GM12878 (cell line): ENCODE measurements around the gene SPATA25. TPM values are rescaled to one million over a fixed set of nuclear protein-coding genes. Genes with fewer than 3 reads are reported as not detected.

ENCODE experiments used
- ATAC-seq: fragments of 200-7000 bp; cut with Tn5 transposase; 3 replicates; pipeline ENCODE4 v1.9.1; 2020; ENCODE audit warnings: mild to moderate bottlenecking, moderate library complexity
- BruUV-seq: library from RNA; stranded (reverse); fragments of 400-500 nt; replicated peaks from 2 replicates; lab custom pipeline; 2021; lab: Mats Ljungman, UMichigan
- CTCF ChIA-PET: fragments of 300-600 bp; sonication (Branson Sonifier 250); formaldehyde crosslinking; extraction: SDS; loops from one replicate; lab custom pipeline; 2021; ENCODE audit warnings: inconsistent platforms; lab: Yijun Ruan, JAX
- POLR2A ChIA-PET: fragments of 350-600 bp; formaldehyde crosslinking; extraction: SDS; loops from one replicate; lab custom pipeline; 2021; ENCODE audit warnings: inconsistent platforms; lab: Charles Lee
- RAD21 ChIA-PET: fragments of 300-600 bp; sonication (Branson Sonifier 250); formaldehyde crosslinking; loops from one replicate; lab custom pipeline; 2023; ENCODE audit warnings: antibody characterized with exemption; ENCODE audit not compliant: unreplicated experiment; lab: Charles Lee
- SMC1A ChIA-PET: fragments of 300-600 bp; sonication (Branson Sonifier 250); formaldehyde crosslinking; loops from one replicate; lab custom pipeline; 2023; ENCODE audit not compliant: unreplicated experiment, uncharacterized antibody; lab: Charles Lee
- DNase-seq: peaks from one replicate; pipeline ENCODE4 v3.0.0-alpha.2; 2011; ENCODE audit warnings: low read depth, low spot score
- FAIRE-seq: peaks from 3 replicates; lab custom pipeline; 2011; peaks lifted over from hg19 to GRCh38; lab: Jason Lieb, UNC
- H2AFZ ChIP-seq: 2 replicates; pipeline ENCODE4 v1.6.0; 2011; ENCODE audit warnings: low read depth, low read length, control low read depth; ENCODE audit not compliant: control insufficient read depth
- H3K27ac ChIP-seq: 2 replicates; pipeline ENCODE4 v1.5.1; 2011; ENCODE audit warnings: control low read depth; ENCODE audit not compliant: control insufficient read depth, insufficient read depth
- H3K27me3 ChIP-seq, 2 experiments: replicated peaks in 1 of 2; 2 replicates each; pipeline versions ENCODE4 v1.6.0 to v1.6.1; 2011; ENCODE audit warnings: low read length in 1 of 2; ENCODE audit not compliant: control insufficient read depth in 2 of 2, insufficient read depth in 2 of 2
- H3K36me3 ChIP-seq, 2 experiments: 2 replicates each; pipeline ENCODE4 v1.5.1; 2011; ENCODE audit warnings: low read length in 1 of 2; ENCODE audit not compliant: control insufficient read depth in 2 of 2, insufficient read depth in 2 of 2
- H3K4me1 ChIP-seq: 2 replicates; pipeline ENCODE4 v1.6.1; 2011; ENCODE audit warnings: mild to moderate bottlenecking, low read length, moderate library complexity, mixed read lengths; ENCODE audit not compliant: control insufficient read depth, insufficient read depth
- H3K4me2 ChIP-seq: 2 replicates; pipeline ENCODE4 v1.6.0; 2011; ENCODE audit warnings: control low read depth; ENCODE audit not compliant: control insufficient read depth, insufficient read depth
- H3K4me3 ChIP-seq: fragments of 200-600 bp; sonication (generic); 2 replicates; pipeline ENCODE4 v1.5.1; 2016
- H3K79me2 ChIP-seq: 2 replicates; pipeline ENCODE4 v1.6.0; 2011; ENCODE audit warnings: low read length; ENCODE audit not compliant: control insufficient read depth, insufficient read depth
- H3K9ac ChIP-seq: 2 replicates; pipeline ENCODE4 v1.8.0; 2011; ENCODE audit warnings: low read length, control low read depth, mixed read lengths; ENCODE audit not compliant: control insufficient read depth, insufficient read depth
- H3K9me3 ChIP-seq: replicated peaks from 3 replicates; pipeline ENCODE4 v1.5.1; 2011; ENCODE audit warnings: mild to moderate bottlenecking, low read length; ENCODE audit not compliant: control insufficient read depth, insufficient read depth
- H4K20me1 ChIP-seq: 2 replicates; pipeline ENCODE4 v1.6.0; 2011; ENCODE audit not compliant: control insufficient read depth, insufficient read depth
- BCL11A ChIP-seq: IDR thresholded peaks from 2 replicates; pipeline ENCODE4 v1.6.1; 2011; ENCODE audit warnings: low read depth, low read length
- BHLHE40 ChIP-seq, 2 experiments: fragments of 450-650 bp in 1 of 2; IDR thresholded peaks; 2 replicates each; pipeline ENCODE4 v1.6.1; 2011 to 2017; ENCODE audit warnings: low read depth in 2 of 2, borderline replicate concordance in 1 of 2, improper control_type of control experiment in 1 of 2, low read length in 1 of 2, mild to moderate bottlenecking in 1 of 2
- IKZF2 ChIP-seq, 2 experiments: fragments of 450-650 bp; IDR thresholded peaks; 2 replicates each; pipeline ENCODE4 v1.6.1; 2017; ENCODE audit warnings: mild to moderate bottlenecking in 2 of 2, moderate library complexity in 2 of 2
- KDM1A ChIP-seq: fragments of 200-600 bp; sonication (generic); IDR thresholded peaks from 2 replicates; pipeline ENCODE4 v1.6.1; 2016; ENCODE audit warnings: borderline replicate concordance
- MEF2B ChIP-seq: fragments of 450-650 bp; IDR thresholded peaks from 2 replicates; pipeline ENCODE4 v1.6.1; 2018; ENCODE audit warnings: mild to moderate bottlenecking, moderate library complexity; ENCODE audit not compliant: partially characterized antibody, poor library complexity, severe bottlenecking
- NR2C1 ChIP-seq: fragments of 450-650 bp; IDR thresholded peaks from 2 replicates; pipeline ENCODE4 v1.6.1; 2017; ENCODE audit warnings: antibody characterized with exemption, mild to moderate bottlenecking, moderate library complexity
- POLR2A ChIP-seq: IDR thresholded peaks from 2 replicates; pipeline ENCODE4 v1.6.1; 2011; ENCODE audit warnings: low read depth, mild to moderate bottlenecking, low read length
- RUNX3 ChIP-seq: IDR thresholded peaks from 2 replicates; pipeline ENCODE4 v1.6.1; 2012; ENCODE audit warnings: low read length, inconsistent platforms
- SIX5 ChIP-seq: IDR thresholded peaks from 2 replicates; pipeline ENCODE4 v1.6.1; 2011; ENCODE audit warnings: mild to moderate bottlenecking, low read depth, low read length, moderate library complexity; ENCODE audit not compliant: severe bottlenecking
- SMAD5 ChIP-seq: IDR thresholded peaks from 2 replicates; pipeline ENCODE4 v1.6.1; 2016; ENCODE audit warnings: antibody characterized with exemption, low read depth
- SMARCA5 ChIP-seq: fragments of 450-650 bp; IDR thresholded peaks from 2 replicates; pipeline ENCODE4 v1.6.1; 2017; ENCODE audit warnings: mild to moderate bottlenecking
- STAT1 ChIP-seq: fragments of 450-650 bp; conservative IDR thresholded peaks from 2 replicates; pipeline ENCODE4 v1.6.1; 2014; ENCODE audit warnings: antibody characterized with exemption, mild to moderate bottlenecking
- STAT3 ChIP-seq: IDR thresholded peaks from 2 replicates; pipeline ENCODE4 v1.6.1; 2011; ENCODE audit warnings: low read depth, low read length, improper control_type of control experiment
- TARDBP ChIP-seq: IDR thresholded peaks from 2 replicates; pipeline ENCODE4 v1.6.1; 2016; ENCODE audit warnings: borderline replicate concordance
- TBL1XR1 ChIP-seq: IDR thresholded peaks from 2 replicates; pipeline ENCODE4 v1.6.1; 2012; ENCODE audit warnings: low read depth, low read length, improper control_type of control experiment
- TCF3 ChIP-seq: IDR thresholded peaks from 2 replicates; pipeline ENCODE4 v1.6.1; 2012; ENCODE audit warnings: low read depth, mild to moderate bottlenecking, low read length, borderline replicate concordance; ENCODE audit not compliant: insufficient read depth
- ZNF274 ChIP-seq: IDR thresholded peaks from one replicate; pipeline ENCODE4 v1.8.0; 2011; ENCODE audit not compliant: insufficient read length, insufficient read depth
- in situ Hi-C: fragments of 300-500 bp; cut with MboI; formaldehyde crosslinking; loops from 9 replicates; pipeline ENCODE4 v1.14.3; 2018; ENCODE audit warnings: mixed read lengths
- intact Hi-C: fragments of 100-400 bp; cut with micrococcal nuclease; formaldehyde crosslinking; loops from one replicate; pipeline ENCODE4 v1.14.2; 2022; ENCODE audit not compliant: unreplicated experiment
- polyA plus RNA-seq, 11 experiments: library from polyadenylated mRNA; depleted of rRNA in 4 of 11; unstranded in 6 of 11; stranded (reverse) in 5 of 11; fragments of >200 nt; fragmentation: Nextera tagmentation in 4 of 11; fragmentation: Illumina TruSeq in 1 of 11; extraction: Ambion mirVana in 4 of 11; extraction: Trizol in 1 of 11; gene quantifications; 1 replicate in 1 of 11; 2 replicates in 10 of 11; pipeline versions ENCODE4 v1.2.1 to v1.2.3, GENCODE V29; 2011 to 2016; ENCODE audit warnings: inconsistent platforms in 2 of 11, missing spikeins in 2 of 11, low read depth in 1 of 11
- total RNA-seq, 4 experiments: library from RNA; depleted of rRNA in 3 of 4; stranded (reverse); fragments of >200 nt in 3 of 4; fragmentation: Illumina TruSeq in 1 of 4; extraction: Trizol in 1 of 4; gene quantifications; 2 replicates each; pipeline versions ENCODE4 v1.2.1 to v1.2.3, GENCODE V29; 2013 to 2021
- TF ChIP-seq, protein P1 (sequence below): fragments of 450-650 bp; IDR thresholded peaks from 2 replicates; pipeline ENCODE4 v1.6.1; 2017; ENCODE audit warnings: mild to moderate bottlenecking, moderate library complexity
- TF ChIP-seq, protein P2 (sequence below): fragments of 450-650 bp; formaldehyde crosslinking; IDR thresholded peaks from 2 replicates; pipeline ENCODE4 v1.5.0; 2022; ENCODE audit warnings: mild to moderate bottlenecking, missing genetic modification characterization

The SPATA25 gene
- total and polyA plus RNA-seq, 10 of the 15 experiments (the other 5 are each of a cell fraction or from before 2014, with no cell fraction given), result 0.28 to 2.9 (median 1.3) TPM; not detected in 3

DNA sequence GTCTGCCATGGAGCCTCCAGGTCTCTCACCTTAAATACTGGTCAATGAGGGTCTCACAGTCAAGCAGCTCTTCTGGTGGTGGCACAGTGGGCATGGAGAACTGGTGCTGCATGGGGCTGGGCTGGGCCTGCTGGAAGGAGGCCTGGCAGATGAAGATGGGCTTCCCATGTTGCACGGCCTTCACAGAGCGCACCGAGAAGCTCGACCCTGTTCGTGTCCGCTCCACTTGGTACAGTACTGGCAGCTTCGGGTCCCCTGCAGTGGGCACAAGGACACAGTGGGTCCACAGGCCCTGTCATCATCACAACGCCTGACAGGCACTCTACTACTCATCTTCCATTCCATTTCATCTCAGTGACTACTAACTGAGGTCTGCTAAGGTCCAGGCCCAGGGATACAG is 39.0 kb downstream of the SPATA25 start (continued):
- TF ChIP-seq, protein P1, sequence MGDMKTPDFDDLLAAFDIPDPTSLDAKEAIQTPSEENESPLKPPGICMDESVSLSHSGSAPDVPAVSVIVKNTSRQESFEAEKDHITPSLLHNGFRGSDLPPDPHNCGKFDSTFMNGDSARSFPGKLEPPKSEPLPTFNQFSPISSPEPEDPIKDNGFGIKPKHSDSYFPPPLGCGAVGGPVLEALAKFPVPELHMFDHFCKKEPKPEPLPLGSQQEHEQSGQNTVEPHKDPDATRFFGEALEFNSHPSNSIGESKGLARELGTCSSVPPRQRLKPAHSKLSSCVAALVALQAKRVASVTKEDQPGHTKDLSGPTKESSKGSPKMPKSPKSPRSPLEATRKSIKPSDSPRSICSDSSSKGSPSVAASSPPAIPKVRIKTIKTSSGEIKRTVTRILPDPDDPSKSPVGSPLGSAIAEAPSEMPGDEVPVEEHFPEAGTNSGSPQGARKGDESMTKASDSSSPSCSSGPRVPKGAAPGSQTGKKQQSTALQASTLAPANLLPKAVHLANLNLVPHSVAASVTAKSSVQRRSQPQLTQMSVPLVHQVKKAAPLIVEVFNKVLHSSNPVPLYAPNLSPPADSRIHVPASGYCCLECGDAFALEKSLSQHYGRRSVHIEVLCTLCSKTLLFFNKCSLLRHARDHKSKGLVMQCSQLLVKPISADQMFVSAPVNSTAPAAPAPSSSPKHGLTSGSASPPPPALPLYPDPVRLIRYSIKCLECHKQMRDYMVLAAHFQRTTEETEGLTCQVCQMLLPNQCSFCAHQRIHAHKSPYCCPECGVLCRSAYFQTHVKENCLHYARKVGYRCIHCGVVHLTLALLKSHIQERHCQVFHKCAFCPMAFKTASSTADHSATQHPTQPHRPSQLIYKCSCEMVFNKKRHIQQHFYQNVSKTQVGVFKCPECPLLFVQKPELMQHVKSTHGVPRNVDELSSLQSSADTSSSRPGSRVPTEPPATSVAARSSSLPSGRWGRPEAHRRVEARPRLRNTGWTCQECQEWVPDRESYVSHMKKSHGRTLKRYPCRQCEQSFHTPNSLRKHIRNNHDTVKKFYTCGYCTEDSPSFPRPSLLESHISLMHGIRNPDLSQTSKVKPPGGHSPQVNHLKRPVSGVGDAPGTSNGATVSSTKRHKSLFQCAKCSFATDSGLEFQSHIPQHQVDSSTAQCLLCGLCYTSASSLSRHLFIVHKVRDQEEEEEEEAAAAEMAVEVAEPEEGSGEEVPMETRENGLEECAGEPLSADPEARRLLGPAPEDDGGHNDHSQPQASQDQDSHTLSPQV, result no peak
- TF ChIP-seq SIX5 (no peak), SMARCA5 (no peak), RUNX3 (no peak), STAT3 (no peak)

DNA sequence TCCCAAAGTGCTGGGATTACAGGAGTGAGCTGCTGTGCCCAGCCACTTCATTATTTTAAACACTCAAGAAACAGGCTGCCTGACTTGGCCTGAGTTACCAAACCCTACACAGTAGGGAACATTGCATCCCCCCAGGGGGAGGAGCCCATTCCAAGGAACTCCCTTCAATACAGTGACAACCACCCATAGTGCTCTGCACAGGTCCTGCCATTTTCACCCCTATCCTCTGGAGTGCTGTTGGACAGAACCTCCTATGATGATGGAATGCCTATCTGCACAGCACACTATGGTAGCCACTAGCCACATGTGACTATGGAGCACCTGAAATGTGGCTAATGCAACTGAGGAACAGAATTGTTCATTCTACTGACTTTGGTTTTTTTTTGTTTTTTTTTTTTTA is 42.0 kb downstream of the SPATA25 start:
- ChIA-PET SMC1A (interaction anchor here (1.1 kb wide), 1 partner anchor 46 kb away, joined by 4 read pairs; no protein-coding TSS in a partner anchor), POLR2A (no interaction called here), CTCF (no interaction called here)
- FAIRE-seq, result no peak
- Histone ChIP-seq H3K9me3 (no peaks in the 10 kb centered on the region), H3K4me1 (peaks cover 14% of the 10 kb centered on the region), H3K4me3 (no peak overlapping the region), H3K79me2 (no peaks in the 10 kb centered on the region), H3K27me3 (no peaks in the 10 kb centered on the region), H2AFZ (no peak overlapping the region), H3K9ac (no peak overlapping the region), H3K36me3 (peaks cover 5 to 12% of the 10 kb centered on the region in 2 experiments)
- no peak for DNase-seq
- no peak for ATAC-seq
- in situ Hi-C loops (no loop called here), intact Hi-C loops (no loop called here)
- no TSS peak for BruUV-seq
- TF ChIP-seq IKZF2 (IDR thresholded peaks at IDR 0.05) (no peak), POLR2A (no peak), BHLHE40 (IDR thresholded peaks at IDR 0.05; ENCODE audit: borderline replicate concordance in 1 of 2, low read depth in 2 of 2, low read length in 1 of 2) (no peak), TARDBP (no peak), BCL11A (no peak), ZNF274 (no peak), KDM1A (no peak), TBL1XR1 (no peak), STAT1 (no peak), NR2C1 (no peak), MEF2B (no peak), TCF3 (no peak), SMAD5 (no peak)
- TF ChIP-seq, protein P2, sequence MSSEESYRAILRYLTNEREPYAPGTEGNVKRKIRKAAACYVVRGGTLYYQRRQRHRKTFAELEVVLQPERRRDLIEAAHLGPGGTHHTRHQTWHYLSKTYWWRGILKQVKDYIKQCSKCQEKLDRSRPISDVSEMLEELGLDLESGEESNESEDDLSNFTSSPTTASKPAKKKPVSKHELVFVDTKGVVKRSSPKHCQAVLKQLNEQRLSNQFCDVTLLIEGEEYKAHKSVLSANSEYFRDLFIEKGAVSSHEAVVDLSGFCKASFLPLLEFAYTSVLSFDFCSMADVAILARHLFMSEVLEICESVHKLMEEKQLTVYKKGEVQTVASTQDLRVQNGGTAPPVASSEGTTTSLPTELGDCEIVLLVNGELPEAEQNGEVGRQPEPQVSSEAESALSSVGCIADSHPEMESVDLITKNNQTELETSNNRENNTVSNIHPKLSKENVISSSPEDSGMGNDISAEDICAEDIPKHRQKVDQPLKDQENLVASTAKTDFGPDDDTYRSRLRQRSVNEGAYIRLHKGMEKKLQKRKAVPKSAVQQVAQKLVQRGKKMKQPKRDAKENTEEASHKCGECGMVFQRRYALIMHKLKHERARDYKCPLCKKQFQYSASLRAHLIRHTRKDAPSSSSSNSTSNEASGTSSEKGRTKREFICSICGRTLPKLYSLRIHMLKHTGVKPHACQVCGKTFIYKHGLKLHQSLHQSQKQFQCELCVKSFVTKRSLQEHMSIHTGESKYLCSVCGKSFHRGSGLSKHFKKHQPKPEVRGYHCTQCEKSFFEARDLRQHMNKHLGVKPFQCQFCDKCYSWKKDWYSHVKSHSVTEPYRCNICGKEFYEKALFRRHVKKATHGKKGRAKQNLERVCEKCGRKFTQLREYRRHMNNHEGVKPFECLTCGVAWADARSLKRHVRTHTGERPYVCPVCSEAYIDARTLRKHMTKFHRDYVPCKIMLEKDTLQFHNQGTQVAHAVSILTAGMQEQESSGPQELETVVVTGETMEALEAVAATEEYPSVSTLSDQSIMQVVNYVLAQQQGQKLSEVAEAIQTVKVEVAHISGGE (CRISPR knock-in tag), result no peak
- TF ChIP-seq, all 136 proteins: peak for 0
- H3K4me2 ChIP-seq, result no peak overlapping the region
- no peaks in the 10 kb centered on the region for H4K20me1 ChIP-seq
- H3K27ac ChIP-seq, result no peak overlapping the region
- RAD21 ChIA-PET, result no interaction called here
